Liver (tissue), 3 donors: Measurements from ENCODE around the gene PDLIM5.

Source experiments
- EGR1 ChIP-seq, 2 donors: IDR thresholded peaks; 2 replicates each; pipeline ENCODE4 v1.6.1; 2016 to 2018; ENCODE audit warnings: antibody characterized with exemption in 2 of 2, low read depth in 2 of 2
- RAD21 ChIP-seq, 2 donors: IDR thresholded peaks; 2 replicates each; pipeline ENCODE4 v1.6.1; 2016; ENCODE audit warnings: antibody characterized with exemption in 2 of 2, mild to moderate bottlenecking in 2 of 2
- YY1 ChIP-seq: IDR thresholded peaks from 2 replicates; pipeline ENCODE4 v1.6.1; 2016; ENCODE audit warnings: antibody characterized with exemption, mild to moderate bottlenecking
- TF ChIP-seq, protein P1 (sequence below): fragments of 150-350 bp; IDR thresholded peaks from 2 replicates; pipeline ENCODE4 v1.5.1; 2017; ENCODE audit warnings: improper control_type of control experiment, low read depth, low read length; ENCODE audit not compliant: missing input control
- TF ChIP-seq, protein P2 (sequence below): IDR thresholded peaks from 2 replicates; pipeline ENCODE4 v1.6.1; 2016; ENCODE audit warnings: antibody characterized with exemption
- TF ChIP-seq, protein P3 (sequence below): IDR thresholded peaks from 2 replicates; pipeline ENCODE4 v1.6.1; 2016; ENCODE audit warnings: antibody characterized with exemption, mild to moderate bottlenecking
- donor health status: healthy.
- donor health status: healthy.

DNA sequence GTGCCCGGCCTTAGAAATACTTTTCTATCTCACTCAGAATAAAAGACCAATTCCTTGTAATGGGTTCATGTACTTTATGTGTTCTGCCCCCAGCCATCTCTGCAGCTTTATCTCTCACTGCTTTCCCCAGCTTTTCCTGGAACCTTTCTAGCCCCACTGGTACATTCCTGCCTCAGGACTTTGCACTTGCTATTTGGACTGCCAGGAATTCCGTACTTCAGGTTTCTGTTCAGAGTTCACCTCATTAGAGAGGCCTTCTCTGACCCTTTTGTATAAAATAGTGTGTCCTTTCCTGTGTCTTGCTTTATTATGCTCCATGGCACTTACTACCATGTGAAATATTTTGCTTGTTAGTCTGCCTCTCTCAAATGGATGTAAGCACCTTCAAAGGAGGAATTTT is 112.5 kb downstream of the PDLIM5 start:
- TF ChIP-seq, protein P1, sequence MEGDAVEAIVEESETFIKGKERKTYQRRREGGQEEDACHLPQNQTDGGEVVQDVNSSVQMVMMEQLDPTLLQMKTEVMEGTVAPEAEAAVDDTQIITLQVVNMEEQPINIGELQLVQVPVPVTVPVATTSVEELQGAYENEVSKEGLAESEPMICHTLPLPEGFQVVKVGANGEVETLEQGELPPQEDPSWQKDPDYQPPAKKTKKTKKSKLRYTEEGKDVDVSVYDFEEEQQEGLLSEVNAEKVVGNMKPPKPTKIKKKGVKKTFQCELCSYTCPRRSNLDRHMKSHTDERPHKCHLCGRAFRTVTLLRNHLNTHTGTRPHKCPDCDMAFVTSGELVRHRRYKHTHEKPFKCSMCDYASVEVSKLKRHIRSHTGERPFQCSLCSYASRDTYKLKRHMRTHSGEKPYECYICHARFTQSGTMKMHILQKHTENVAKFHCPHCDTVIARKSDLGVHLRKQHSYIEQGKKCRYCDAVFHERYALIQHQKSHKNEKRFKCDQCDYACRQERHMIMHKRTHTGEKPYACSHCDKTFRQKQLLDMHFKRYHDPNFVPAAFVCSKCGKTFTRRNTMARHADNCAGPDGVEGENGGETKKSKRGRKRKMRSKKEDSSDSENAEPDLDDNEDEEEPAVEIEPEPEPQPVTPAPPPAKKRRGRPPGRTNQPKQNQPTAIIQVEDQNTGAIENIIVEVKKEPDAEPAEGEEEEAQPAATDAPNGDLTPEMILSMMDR, result no peak
- TF ChIP-seq, protein P2, sequence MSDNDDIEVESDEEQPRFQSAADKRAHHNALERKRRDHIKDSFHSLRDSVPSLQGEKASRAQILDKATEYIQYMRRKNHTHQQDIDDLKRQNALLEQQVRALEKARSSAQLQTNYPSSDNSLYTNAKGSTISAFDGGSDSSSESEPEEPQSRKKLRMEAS, result peak; percentile 90
- peak; percentile 55 to 69 for TF ChIP-seq RAD21 (IDR thresholded peaks at IDR 0.05)
- TF ChIP-seq EGR1 (IDR thresholded peaks at IDR 0.05; ENCODE audit: low read depth in 2 of 2), result peak; percentile 31 to 66
- TF ChIP-seq, protein P3, sequence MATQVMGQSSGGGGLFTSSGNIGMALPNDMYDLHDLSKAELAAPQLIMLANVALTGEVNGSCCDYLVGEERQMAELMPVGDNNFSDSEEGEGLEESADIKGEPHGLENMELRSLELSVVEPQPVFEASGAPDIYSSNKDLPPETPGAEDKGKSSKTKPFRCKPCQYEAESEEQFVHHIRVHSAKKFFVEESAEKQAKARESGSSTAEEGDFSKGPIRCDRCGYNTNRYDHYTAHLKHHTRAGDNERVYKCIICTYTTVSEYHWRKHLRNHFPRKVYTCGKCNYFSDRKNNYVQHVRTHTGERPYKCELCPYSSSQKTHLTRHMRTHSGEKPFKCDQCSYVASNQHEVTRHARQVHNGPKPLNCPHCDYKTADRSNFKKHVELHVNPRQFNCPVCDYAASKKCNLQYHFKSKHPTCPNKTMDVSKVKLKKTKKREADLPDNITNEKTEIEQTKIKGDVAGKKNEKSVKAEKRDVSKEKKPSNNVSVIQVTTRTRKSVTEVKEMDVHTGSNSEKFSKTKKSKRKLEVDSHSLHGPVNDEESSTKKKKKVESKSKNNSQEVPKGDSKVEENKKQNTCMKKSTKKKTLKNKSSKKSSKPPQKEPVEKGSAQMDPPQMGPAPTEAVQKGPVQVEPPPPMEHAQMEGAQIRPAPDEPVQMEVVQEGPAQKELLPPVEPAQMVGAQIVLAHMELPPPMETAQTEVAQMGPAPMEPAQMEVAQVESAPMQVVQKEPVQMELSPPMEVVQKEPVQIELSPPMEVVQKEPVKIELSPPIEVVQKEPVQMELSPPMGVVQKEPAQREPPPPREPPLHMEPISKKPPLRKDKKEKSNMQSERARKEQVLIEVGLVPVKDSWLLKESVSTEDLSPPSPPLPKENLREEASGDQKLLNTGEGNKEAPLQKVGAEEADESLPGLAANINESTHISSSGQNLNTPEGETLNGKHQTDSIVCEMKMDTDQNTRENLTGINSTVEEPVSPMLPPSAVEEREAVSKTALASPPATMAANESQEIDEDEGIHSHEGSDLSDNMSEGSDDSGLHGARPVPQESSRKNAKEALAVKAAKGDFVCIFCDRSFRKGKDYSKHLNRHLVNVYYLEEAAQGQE, result peak; percentile 80
- peak; percentile 83 for TF ChIP-seq YY1
